SU-DHL-6 (cell line): ENCODE results near the gene SPECC1.

Experiments used
- H2AFZ ChIP-seq: fragments of 200-600 bp; sonication (generic); 2 replicates; pipeline ENCODE4 v1.6.1; 2014; ENCODE audit warnings: low read depth, mild to moderate bottlenecking, moderate library complexity, mixed read lengths, antibody characterized with exemption, low read length; ENCODE audit not compliant: severe bottlenecking
- H3F3A ChIP-seq: fragments of 200-600 bp; shearing (Covaris generic); 2 replicates; pipeline ENCODE4 v1.6.0; 2016; ENCODE audit warnings: antibody characterized with exemption, mild to moderate bottlenecking; ENCODE audit not compliant: insufficient read depth
- H3K27ac ChIP-seq: fragments of 200-600 bp; sonication (generic); 2 replicates; pipeline ENCODE4 v1.5.1; 2016; ENCODE audit warnings: low read depth, mild to moderate bottlenecking, low read length, moderate library complexity, mixed read lengths
- H3K27me3 ChIP-seq: fragments of 200-600 bp; sonication (generic), shearing (Covaris generic); 2 replicates; pipeline ENCODE4 v1.6.0; 2014; ENCODE audit warnings: mild to moderate bottlenecking, low read length
- H3K36me3 ChIP-seq: fragments of 200-600 bp; sonication (generic); 2 replicates; pipeline ENCODE4 v1.6.1; 2014; ENCODE audit warnings: mild to moderate bottlenecking, low read length, mixed read lengths
- H3K4me2 ChIP-seq: fragments of 300-600, 200-600 bp; shearing (Covaris generic), sonication (generic); 2 replicates; pipeline ENCODE4 v1.6.0; 2014; ENCODE audit warnings: low read length, low read depth, mild to moderate bottlenecking; ENCODE audit not compliant: poor library complexity, severe bottlenecking
- H3K4me3 ChIP-seq: fragments of 200-600 bp; sonication (generic); 2 replicates; pipeline ENCODE4 v1.5.1; 2014; ENCODE audit warnings: antibody characterized with exemption, low read length, mild to moderate bottlenecking, mixed read lengths; ENCODE audit not compliant: insufficient read depth, poor library complexity, severe bottlenecking
- H3K79me2 ChIP-seq: fragments of 200-600 bp; sonication (generic); 2 replicates; pipeline ENCODE4 v1.6.1; 2014; ENCODE audit warnings: mild to moderate bottlenecking, low read length, moderate library complexity; ENCODE audit not compliant: insufficient read depth
- H3K9ac ChIP-seq: fragments of 200-600 bp; sonication (generic); 2 replicates; pipeline ENCODE4 v1.7.0; 2014; ENCODE audit warnings: mild to moderate bottlenecking, low read length
- H3K9me2 ChIP-seq: fragments of 200-600 bp; sonication (generic); replicated peaks from 2 replicates; pipeline ENCODE4 v1.6.1; 2014; ENCODE audit warnings: low read length; ENCODE audit not compliant: insufficient read depth
- H3K9me3 ChIP-seq: fragments of 200-600 bp; sonication (generic); 2 replicates; pipeline ENCODE4 v1.6.1; 2014; ENCODE audit warnings: low read length, mixed read lengths; ENCODE audit not compliant: insufficient read depth
- H4K20me1 ChIP-seq: fragments of 200-600 bp; sonication (generic); 2 replicates; pipeline ENCODE4 v1.6.1; 2014; ENCODE audit warnings: low read depth, mild to moderate bottlenecking, antibody characterized with exemption, low read length, moderate library complexity, mixed read lengths
- EZH2phosphoT487 ChIP-seq: fragments of 200-600 bp; sonication (generic), shearing (Covaris generic); conservative IDR thresholded peaks from 2 replicates; pipeline ENCODE4 v1.6.1; 2018; ENCODE audit warnings: mild to moderate bottlenecking, antibody characterized with exemption, low read length, moderate library complexity, mixed read lengths
- TF ChIP-seq, protein P1 (sequence below): fragments of 200-600 bp; sonication (generic); IDR thresholded peaks from one replicate; pipeline ENCODE4 v1.5.1; 2017; ENCODE audit warnings: antibody characterized with exemption, mild to moderate bottlenecking, low read length, moderate library complexity; ENCODE audit not compliant: insufficient read depth, poor library complexity, severe bottlenecking

Gene SPECC1

DNA sequence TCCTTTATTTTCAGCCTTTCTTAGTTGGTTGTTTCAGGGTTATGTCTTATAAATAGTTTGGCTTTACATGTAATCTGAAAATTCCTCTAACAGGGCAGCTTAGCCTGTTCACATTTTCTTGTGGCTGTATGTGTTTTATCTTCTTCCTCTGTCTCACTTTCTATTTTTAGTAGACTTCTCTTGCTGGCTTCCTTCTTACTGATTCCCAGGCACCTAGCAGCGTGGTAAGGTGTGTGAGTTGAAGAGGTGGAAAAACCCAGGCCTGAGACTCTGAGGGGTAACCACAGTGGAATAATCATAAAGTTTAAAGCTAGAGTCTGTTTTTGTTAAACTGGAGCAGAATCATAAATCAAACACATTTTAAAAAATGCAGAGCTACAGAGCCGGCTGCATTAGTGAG, 267.3 kb downstream of the SPECC1 start:
- Histone ChIP-seq H3F3A (no peaks in the 10 kb centered on the region), H3K4me2 (no peak overlapping the region)

DNA sequence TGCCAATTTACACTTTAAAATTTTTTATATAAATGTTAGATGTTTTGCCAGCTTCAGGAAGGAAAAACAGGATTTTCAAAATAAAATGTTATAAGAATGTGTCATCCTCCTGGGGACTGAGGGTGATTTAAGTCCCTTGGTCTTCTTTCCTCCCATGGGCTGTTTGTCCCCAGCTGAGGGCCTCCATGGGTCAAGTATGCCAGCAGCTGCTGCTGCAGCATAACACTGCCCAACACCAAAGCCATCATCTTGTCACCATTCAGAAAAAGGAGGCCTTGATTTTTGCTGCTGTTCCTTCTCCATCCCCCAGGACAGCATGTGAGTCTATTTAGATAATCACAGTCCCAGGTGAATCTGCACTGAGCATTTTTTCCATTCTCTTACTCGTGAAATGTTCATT, 269.6 kb downstream of the SPECC1 start:
- Histone ChIP-seq H3K4me3 (no peak overlapping the region), H3K9me3 (no peaks in the 10 kb centered on the region), H3K79me2 (no peaks in the 10 kb centered on the region), H2AFZ (no peak overlapping the region), H3K27me3 (no peaks in the 10 kb centered on the region; the same call in 1 of the 2 replicates), H3K27ac (no peak overlapping the region), H3F3A (no peaks in the 10 kb centered on the region), H3K9ac (no peak overlapping the region), H3K36me3 (no peaks in the 10 kb centered on the region), H3K4me2 (no peak overlapping the region), H4K20me1 (no peaks in the 10 kb centered on the region), H3K9me2 (no peaks in the 10 kb centered on the region)
- TF ChIP-seq, protein P1, sequence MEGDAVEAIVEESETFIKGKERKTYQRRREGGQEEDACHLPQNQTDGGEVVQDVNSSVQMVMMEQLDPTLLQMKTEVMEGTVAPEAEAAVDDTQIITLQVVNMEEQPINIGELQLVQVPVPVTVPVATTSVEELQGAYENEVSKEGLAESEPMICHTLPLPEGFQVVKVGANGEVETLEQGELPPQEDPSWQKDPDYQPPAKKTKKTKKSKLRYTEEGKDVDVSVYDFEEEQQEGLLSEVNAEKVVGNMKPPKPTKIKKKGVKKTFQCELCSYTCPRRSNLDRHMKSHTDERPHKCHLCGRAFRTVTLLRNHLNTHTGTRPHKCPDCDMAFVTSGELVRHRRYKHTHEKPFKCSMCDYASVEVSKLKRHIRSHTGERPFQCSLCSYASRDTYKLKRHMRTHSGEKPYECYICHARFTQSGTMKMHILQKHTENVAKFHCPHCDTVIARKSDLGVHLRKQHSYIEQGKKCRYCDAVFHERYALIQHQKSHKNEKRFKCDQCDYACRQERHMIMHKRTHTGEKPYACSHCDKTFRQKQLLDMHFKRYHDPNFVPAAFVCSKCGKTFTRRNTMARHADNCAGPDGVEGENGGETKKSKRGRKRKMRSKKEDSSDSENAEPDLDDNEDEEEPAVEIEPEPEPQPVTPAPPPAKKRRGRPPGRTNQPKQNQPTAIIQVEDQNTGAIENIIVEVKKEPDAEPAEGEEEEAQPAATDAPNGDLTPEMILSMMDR = no peak
- TF ChIP-seq EZH2phosphoT487 = no peak

More for the DNA sequence above, 267.3 kb downstream of the SPECC1 start:
- Histone ChIP-seq H3K36me3 (no peaks in the 10 kb centered on the region), H4K20me1 (no peaks in the 10 kb centered on the region), H3K4me3 (no peak overlapping the region), H3K27ac (no peak overlapping the region), H3K9ac (no peak overlapping the region), H3K27me3 (no peaks in the 10 kb centered on the region; the same call in 1 of the 2 replicates), H3K9me2 (no peaks in the 10 kb centered on the region), H3K9me3 (no peaks in the 10 kb centered on the region), H3K79me2 (no peaks in the 10 kb centered on the region), H2AFZ (no peak overlapping the region)
- no peak for TF ChIP-seq EZH2phosphoT487
- TF ChIP-seq, protein P1 = no peak

DNA sequence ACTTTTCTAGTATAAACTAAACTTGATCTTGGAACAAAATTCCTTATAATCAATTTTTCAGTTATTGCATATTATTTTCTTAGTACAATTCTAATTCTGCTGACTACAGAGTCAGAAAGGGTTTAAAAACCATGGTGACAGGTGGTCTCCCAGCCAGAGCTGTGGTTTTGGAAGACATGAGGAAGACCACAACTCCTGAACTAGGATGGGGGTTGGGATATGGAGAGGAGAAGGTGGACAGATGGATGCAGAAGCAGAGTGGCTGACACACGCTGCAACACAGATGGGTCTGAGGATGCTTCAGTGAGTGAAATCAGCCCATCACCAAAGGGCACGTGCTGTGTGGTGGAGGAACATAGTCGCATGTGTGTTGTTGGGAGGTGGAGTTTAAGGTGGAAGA, 270.5 kb downstream of the SPECC1 start:
- H3K4me2 ChIP-seq = no peak overlapping the region
- TF ChIP-seq, protein P1 = no peak
- TF ChIP-seq EZH2phosphoT487 = no peak
- no peaks in the 10 kb centered on the region for H4K20me1 ChIP-seq
- H3F3A ChIP-seq = no peaks in the 10 kb centered on the region
- H3K79me2 ChIP-seq = no peaks in the 10 kb centered on the region
- no peak overlapping the region for H3K9ac ChIP-seq
- H3K27me3 ChIP-seq = no peaks in the 10 kb centered on the region; the same call in 1 of the 2 replicates
- H3K27ac ChIP-seq = no peak overlapping the region
- no peak overlapping the region for H3K4me3 ChIP-seq
- no peaks in the 10 kb centered on the region for H3K9me2 ChIP-seq
- no peak overlapping the region for H2AFZ ChIP-seq
- no peaks in the 10 kb centered on the region for H3K36me3 ChIP-seq
- H3K9me3 ChIP-seq = no peaks in the 10 kb centered on the region

DNA sequence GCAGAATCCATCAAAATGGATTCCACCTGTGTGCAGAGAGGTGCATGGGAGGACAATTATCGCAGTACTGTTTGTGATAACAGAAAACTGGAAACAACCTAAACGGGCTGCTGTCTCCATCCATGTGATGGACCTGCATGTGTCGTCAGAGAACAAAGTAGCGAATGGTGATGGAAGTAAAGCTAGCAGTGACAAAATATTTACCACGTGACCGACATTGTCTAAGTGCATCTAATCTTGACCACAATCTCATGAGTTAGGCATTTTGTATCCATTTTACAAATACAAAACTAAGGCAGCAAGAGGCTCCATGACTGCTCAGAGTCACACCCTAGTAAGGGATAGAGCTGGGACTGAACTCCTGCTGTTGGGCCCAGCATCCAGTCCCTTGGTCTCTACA, 270.9 kb downstream of the SPECC1 start:
- Histone ChIP-seq H3K27ac (no peak overlapping the region), H3K9me3 (no peaks in the 10 kb centered on the region), H3K36me3 (no peaks in the 10 kb centered on the region), H3K4me2 (no peak overlapping the region), H2AFZ (no peak overlapping the region), H3F3A (no peaks in the 10 kb centered on the region), H3K9me2 (no peaks in the 10 kb centered on the region), H3K27me3 (no peaks in the 10 kb centered on the region; the same call in 1 of the 2 replicates), H3K9ac (no peak overlapping the region), H3K4me3 (no peak overlapping the region), H4K20me1 (no peaks in the 10 kb centered on the region), H3K79me2 (no peaks in the 10 kb centered on the region)
- no peak for TF ChIP-seq EZH2phosphoT487
- TF ChIP-seq, protein P1 = no peak
